HepG2 (cell line): ENCODE measurements around the gene CCDC167. TPM values are rescaled to one million over a fixed set of nuclear protein-coding genes. Genes with fewer than 3 reads are reported as not detected.
"Not testable (repeated sequence)": the region's sequence is repeated elsewhere in the genome, so short reads cannot be mapped to it uniquely, and the experiment has no call there.

Source experiments
- ATAC-seq: fragments of 200-7000 bp; cut with Tn5 transposase; 3 replicates; pipeline ENCODE4 v1.9.1; 2020; ENCODE audit warnings: mild to moderate bottlenecking, moderate library complexity
- BruUV-seq: library from RNA; stranded (reverse); fragments of 400-500 nt; replicated peaks from 2 replicates; lab custom pipeline; 2021; lab: Mats Ljungman, UMichigan
- CTCF ChIA-PET: fragments of 300-600 bp; formaldehyde crosslinking; extraction: SDS; loops from one replicate; lab custom pipeline; 2021; ENCODE audit warnings: low total read pairs, inconsistent platforms, low intra/inter-chr PET ratio; lab: Yijun Ruan, JAX
- POLR2A ChIA-PET: fragments of 350-600 bp; sonication (Branson Sonifier 250); formaldehyde crosslinking; loops from one replicate; lab custom pipeline; 2020; ENCODE audit warnings: antibody characterized with exemption, inconsistent platforms; lab: Yijun Ruan, JAX
- DNase-seq: peaks from one replicate; pipeline ENCODE4 v3.0.0-alpha.2; 2015; ENCODE audit warnings: low spot score
- FAIRE-seq: peaks from 3 replicates; lab custom pipeline; 2011; peaks lifted over from hg19 to GRCh38; lab: Jason Lieb, UNC
- H2AFZ ChIP-seq: one replicate; pipeline ENCODE4 v1.6.1; 2011; ENCODE audit warnings: low read length, inconsistent platforms
- H3K27ac ChIP-seq: fragments of 300-600 bp; 3 replicates; pipeline ENCODE4 v1.8.0; 2011; ENCODE audit warnings: mixed run types, mild to moderate bottlenecking, mixed read lengths, low read length, inconsistent platforms; ENCODE audit not compliant: insufficient read depth; ENCODE audit errors: extremely low read length
- H3K27me3 ChIP-seq, 2 experiments: fragments of 200-600 bp in 1 of 2; 2 replicates in 1 of 2; 3 replicates in 1 of 2; pipeline versions ENCODE4 v1.6.0 to v1.8.0; 2011; ENCODE audit warnings: low read length in 2 of 2, mild to moderate bottlenecking in 2 of 2, moderate library complexity in 2 of 2, inconsistent platforms in 1 of 2; ENCODE audit not compliant: insufficient read depth in 2 of 2, control insufficient read depth in 1 of 2
- H3K36me3 ChIP-seq, 2 experiments: fragments of 200-600 bp in 1 of 2; replicated peaks in 1 of 2; 2 replicates in 1 of 2; 3 replicates in 1 of 2; pipeline versions ENCODE4 v1.5.1 to v1.8.0; 2011; ENCODE audit warnings: low read length in 2 of 2, inconsistent platforms in 1 of 2; ENCODE audit not compliant: insufficient read depth in 2 of 2, control insufficient read depth in 1 of 2
- H3K4me1 ChIP-seq: 2 replicates; pipeline ENCODE4 v1.5.1; 2012; ENCODE audit warnings: low read length, inconsistent platforms; ENCODE audit not compliant: insufficient read depth
- H3K4me2 ChIP-seq: 2 replicates; pipeline ENCODE4 v1.6.0; 2011; ENCODE audit warnings: low read depth, low read length, inconsistent platforms
- H3K4me3 ChIP-seq, 3 experiments: fragments of 200-600 bp in 1 of 3; sonication (generic), shearing (Covaris generic) in 1 of 3; replicated peaks in 1 of 3; 2 replicates each; pipeline ENCODE4 v1.5.1; 2011 to 2016; ENCODE audit warnings: low read length in 3 of 3, inconsistent platforms in 2 of 3, low read depth in 2 of 3, mild to moderate bottlenecking in 2 of 3, control low read depth in 1 of 3, mixed read lengths in 1 of 3; ENCODE audit not compliant: insufficient read depth in 1 of 3
- H3K79me2 ChIP-seq: one replicate; pipeline ENCODE4 v1.6.1; 2011; ENCODE audit warnings: low read length, inconsistent platforms; ENCODE audit not compliant: insufficient read depth
- H3K9ac ChIP-seq: 2 replicates; pipeline ENCODE4 v1.6.0; 2011; ENCODE audit warnings: mild to moderate bottlenecking, low read depth, low read length, inconsistent platforms; ENCODE audit not compliant: insufficient read depth
- H3K9me3 ChIP-seq: 2 replicates; pipeline ENCODE4 v1.5.1; 2012; ENCODE audit warnings: mild to moderate bottlenecking, low read length
- H4K20me1 ChIP-seq: 2 replicates; pipeline ENCODE4 v1.6.0; 2011; ENCODE audit warnings: inconsistent platforms, mild to moderate bottlenecking, low read length, moderate library complexity; ENCODE audit not compliant: insufficient read depth
- KDM3A ChIP-seq: IDR thresholded peaks from 2 replicates; pipeline ENCODE4 v1.6.1; 2018; ENCODE audit warnings: low read depth, missing compliant biosample characterization
- NPAS2 ChIP-seq: sonication (generic); formaldehyde crosslinking; IDR thresholded peaks from 2 replicates; pipeline ENCODE4 v1.8.0; 2022; ENCODE audit warnings: mild to moderate bottlenecking, missing genetic modification reagents, borderline replicate concordance
- TIGD3 ChIP-seq: sonication (generic); formaldehyde crosslinking; IDR thresholded peaks from 2 replicates; pipeline ENCODE4 v1.5.1; 2020; ENCODE audit warnings: mild to moderate bottlenecking, missing genetic modification reagents, borderline replicate concordance
- ZFAT ChIP-seq: sonication (generic); formaldehyde crosslinking; conservative IDR thresholded peaks from 2 replicates; pipeline ENCODE4 v1.8.1; 2023; ENCODE audit warnings: missing genetic modification reagents, inconsistent platforms
- WGBS: methylation state at CpG from one replicate; pipeline ENCODE4 v1.1.6; 2017; ENCODE audit warnings: low lambda C conversion rate; 5-methylcytosine and 5-hydroxymethylcytosine counted together
- in situ Hi-C: cut with HindIII; loops from 2 replicates; pipeline ENCODE4 v1.10.0; 2017; ENCODE audit warnings: low pct_unique_long_range_greater_than_20kb; ENCODE audit not compliant: extremely low pct_ligation_motif_present
- intact Hi-C: fragments of 100-400 bp; cut with micrococcal nuclease; formaldehyde crosslinking; loops from one replicate; pipeline ENCODE4 v1.10.0; 2022; ENCODE audit not compliant: unreplicated experiment
- polyA plus RNA-seq, 8 experiments: library from polyadenylated mRNA; depleted of rRNA in 3 of 8; stranded (reverse) in 7 of 8; unstranded in 1 of 8; fragments of >200 nt; fragmentation: Illumina TruSeq in 4 of 8; extraction: Trizol in 4 of 8; gene quantifications; 2 replicates each; pipeline versions ENCODE4 v1.2.1 to v1.2.3, GENCODE V29; 2011 to 2016; ENCODE audit warnings: low read depth in 4 of 8, missing spikeins in 1 of 8, mixed read lengths in 1 of 8; ENCODE audit not compliant: insufficient read depth in 1 of 8
- total RNA-seq, 5 experiments: library from RNA; depleted of rRNA; stranded (reverse); fragments of >200 nt; fragmentation: Illumina TruSeq; extraction: Trizol; gene quantifications; 2 replicates each; pipeline ENCODE4 v1.2.3, GENCODE V29; 2016; ENCODE audit warnings: low read depth in 1 of 5
- TF ChIP-seq, protein P1 (sequence below): sonication (generic); formaldehyde crosslinking; IDR thresholded peaks from 2 replicates; pipeline ENCODE4 v1.5.0; 2020; ENCODE audit warnings: mild to moderate bottlenecking, missing genetic modification reagents

The CCDC167 gene
- total and polyA plus RNA-seq, 2 of the 13 experiments (the other 11 are each of a cell fraction or from before 2014, with no cell fraction given) = 48.4 to 66.8 TPM

- ChIA-PET CTCF (no interaction called here), POLR2A (no interaction called here)
- DNase-seq = no peak
- TF ChIP-seq, protein P1, sequence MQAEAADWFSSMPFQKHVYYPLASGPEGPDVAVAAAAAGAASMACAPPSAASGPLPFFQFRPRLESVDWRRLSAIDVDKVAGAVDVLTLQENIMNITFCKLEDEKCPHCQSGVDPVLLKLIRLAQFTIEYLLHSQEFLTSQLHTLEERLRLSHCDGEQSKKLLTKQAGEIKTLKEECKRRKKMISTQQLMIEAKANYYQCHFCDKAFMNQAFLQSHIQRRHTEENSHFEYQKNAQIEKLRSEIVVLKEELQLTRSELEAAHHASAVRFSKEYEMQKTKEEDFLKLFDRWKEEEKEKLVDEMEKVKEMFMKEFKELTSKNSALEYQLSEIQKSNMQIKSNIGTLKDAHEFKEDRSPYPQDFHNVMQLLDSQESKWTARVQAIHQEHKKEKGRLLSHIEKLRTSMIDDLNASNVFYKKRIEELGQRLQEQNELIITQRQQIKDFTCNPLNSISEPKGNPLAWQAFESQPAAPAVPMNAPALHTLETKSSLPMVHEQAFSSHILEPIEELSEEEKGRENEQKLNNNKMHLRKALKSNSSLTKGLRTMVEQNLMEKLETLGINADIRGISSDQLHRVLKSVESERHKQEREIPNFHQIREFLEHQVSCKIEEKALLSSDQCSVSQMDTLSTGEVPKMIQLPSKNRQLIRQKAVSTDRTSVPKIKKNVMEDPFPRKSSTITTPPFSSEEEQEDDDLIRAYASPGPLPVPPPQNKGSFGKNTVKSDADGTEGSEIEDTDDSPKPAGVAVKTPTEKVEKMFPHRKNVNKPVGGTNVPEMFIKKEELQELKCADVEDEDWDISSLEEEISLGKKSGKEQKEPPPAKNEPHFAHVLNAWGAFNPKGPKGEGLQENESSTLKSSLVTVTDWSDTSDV = no peak
- no peak for TF ChIP-seq KDM3A (CRISPR knock-in tag)
- no peak for TF ChIP-seq ZFAT (CRISPR knock-in tag)
- TF ChIP-seq NPAS2 (CRISPR knock-in tag) = no peak
- TF ChIP-seq TIGD3 (CRISPR knock-in tag) = no peak
- no peaks in the 10 kb centered on the region for H3K9me3 ChIP-seq
- no peaks in the 10 kb centered on the region for H3K27me3 ChIP-seq
- H3K4me2 ChIP-seq = no peak overlapping the region
- 97% methylated on average over 4 of the region's 4 CpGs for WGBS
- BruUV-seq = no TSS peak
- in situ Hi-C loops = no loop called here
- ATAC-seq = no peak
- H3K4me1 ChIP-seq = 0 out of 2 replicates have a peak, but pooled peaks cover 6% of the 10 kb centered on the region
- H4K20me1 ChIP-seq = no peaks in the 10 kb centered on the region
- H2AFZ ChIP-seq = no peak overlapping the region
- no peak overlapping the region for H3K9ac ChIP-seq
- intact Hi-C loops = no loop called here
- H3K27ac ChIP-seq = no peak overlapping the region
- no peaks in the 10 kb centered on the region for H3K79me2 ChIP-seq
- H3K36me3 ChIP-seq = peaks cover 34 to 89% of the 10 kb centered on the region in 2 experiments
- FAIRE-seq = no peak
- H3K4me3 ChIP-seq = no peak overlapping the region
Measured at GRCh38 chr6:37449984-37450383, 49.7 kb downstream of the CCDC167 start.

GRCh38 chr6:37443216-37443542, 56.5 kb downstream of the CCDC167 start:
- H3K4me3 ChIP-seq, BruUV-seq, POLR2A ChIA-PET, DNase-seq, H3K9me3 ChIP-seq, H2AFZ ChIP-seq, intact Hi-C loops, H4K20me1 ChIP-seq, ATAC-seq, H3K79me2 ChIP-seq, CTCF ChIA-PET, H3K27me3 ChIP-seq, H3K9ac ChIP-seq, H3K4me1 ChIP-seq, H3K27ac ChIP-seq, FAIRE-seq, in situ Hi-C loops, H3K4me2 ChIP-seq: not testable (repeated sequence)
- 95% methylated on average over 5 of the region's 5 CpGs for WGBS
- H3K36me3 ChIP-seq = peaks cover 17 to 68% of the 10 kb centered on the region in 2 experiments
